Adrenal gland (tissue), 5 donors: ENCODE data around the gene CBL.

Experiments
- POLR2A ChIP-seq, 2 donors: fragments of 450-650 bp; IDR thresholded peaks; one replicate each; pipeline ENCODE4 v1.6.1; 2017; ENCODE audit warnings: antibody characterized with exemption in 2 of 2, mild to moderate bottlenecking in 2 of 2, moderate library complexity in 1 of 2
- TF ChIP-seq, protein P1 (sequence below), 6 experiments: fragments of 450-650 bp in 4 of 6; fragments of 200-600 bp in 2 of 6; sonication (generic) in 1 of 6; IDR thresholded peaks; 1 replicate in 5 of 6; 2 replicates in 1 of 6; pipeline versions ENCODE4 v1.5.1 to v1.8.0; 2016 to 2021; ENCODE audit warnings: antibody characterized with exemption in 6 of 6, mild to moderate bottlenecking in 2 of 6, moderate library complexity in 1 of 6
- donor health status: DM: no; HTN: no; CAD: no.

DNA sequence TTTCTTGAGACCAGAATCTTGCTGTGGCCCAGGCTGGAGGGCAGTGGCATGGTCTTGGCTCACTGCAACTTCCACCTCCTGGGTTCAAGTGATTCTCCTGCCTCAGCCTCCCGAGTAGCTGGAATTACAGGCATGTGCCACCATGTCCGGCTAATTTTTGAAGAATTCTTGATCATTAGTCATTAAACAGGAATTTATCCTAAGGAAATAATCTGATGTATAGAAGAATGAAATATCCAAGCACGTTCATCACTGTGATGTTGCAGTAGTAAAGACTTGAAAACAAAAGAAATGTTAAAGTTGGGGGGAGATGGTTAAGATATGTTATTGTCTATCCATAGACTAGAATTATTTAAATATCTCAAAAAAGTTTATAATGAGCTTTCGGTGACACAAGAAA, 23.6 kb downstream of the CBL start:
- TF ChIP-seq, protein P1, sequence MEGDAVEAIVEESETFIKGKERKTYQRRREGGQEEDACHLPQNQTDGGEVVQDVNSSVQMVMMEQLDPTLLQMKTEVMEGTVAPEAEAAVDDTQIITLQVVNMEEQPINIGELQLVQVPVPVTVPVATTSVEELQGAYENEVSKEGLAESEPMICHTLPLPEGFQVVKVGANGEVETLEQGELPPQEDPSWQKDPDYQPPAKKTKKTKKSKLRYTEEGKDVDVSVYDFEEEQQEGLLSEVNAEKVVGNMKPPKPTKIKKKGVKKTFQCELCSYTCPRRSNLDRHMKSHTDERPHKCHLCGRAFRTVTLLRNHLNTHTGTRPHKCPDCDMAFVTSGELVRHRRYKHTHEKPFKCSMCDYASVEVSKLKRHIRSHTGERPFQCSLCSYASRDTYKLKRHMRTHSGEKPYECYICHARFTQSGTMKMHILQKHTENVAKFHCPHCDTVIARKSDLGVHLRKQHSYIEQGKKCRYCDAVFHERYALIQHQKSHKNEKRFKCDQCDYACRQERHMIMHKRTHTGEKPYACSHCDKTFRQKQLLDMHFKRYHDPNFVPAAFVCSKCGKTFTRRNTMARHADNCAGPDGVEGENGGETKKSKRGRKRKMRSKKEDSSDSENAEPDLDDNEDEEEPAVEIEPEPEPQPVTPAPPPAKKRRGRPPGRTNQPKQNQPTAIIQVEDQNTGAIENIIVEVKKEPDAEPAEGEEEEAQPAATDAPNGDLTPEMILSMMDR (IDR thresholded peaks at IDR 0.05) = no peak
- no peak for TF ChIP-seq POLR2A (IDR thresholded peaks at IDR 0.05)
